Measurements from ENCODE around the gene TYW3.
"Not testable (repeated sequence)": the region's sequence is repeated elsewhere in the genome, so short reads cannot be mapped to it uniquely, and the experiment has no call there.

- TF ChIP-seq CTCF (IDR thresholded peaks at IDR 0.05; ENCODE audit: low read length); EZH2 (IDR thresholded peaks at IDR 0.05; ENCODE audit: borderline replicate concordance, low read length): not testable (repeated sequence)
Measured at GRCh38 chr1:74732071-74732946, 643 bp upstream of the TYW3 start.

Measured in OCI-LY1 (cell line).